HG03378 (cell line): Measurements from ENCODE around the gene GIPC1.

Experiments used
- ATAC-seq: cut with Tn5 transposase; IDR thresholded peaks from one replicate; pipeline ENCODE4 v1.9.1; 2021; ENCODE audit warnings: mild to moderate bottlenecking, moderate library complexity; ENCODE audit not compliant: unreplicated experiment

GIPC1 gene

DNA sequence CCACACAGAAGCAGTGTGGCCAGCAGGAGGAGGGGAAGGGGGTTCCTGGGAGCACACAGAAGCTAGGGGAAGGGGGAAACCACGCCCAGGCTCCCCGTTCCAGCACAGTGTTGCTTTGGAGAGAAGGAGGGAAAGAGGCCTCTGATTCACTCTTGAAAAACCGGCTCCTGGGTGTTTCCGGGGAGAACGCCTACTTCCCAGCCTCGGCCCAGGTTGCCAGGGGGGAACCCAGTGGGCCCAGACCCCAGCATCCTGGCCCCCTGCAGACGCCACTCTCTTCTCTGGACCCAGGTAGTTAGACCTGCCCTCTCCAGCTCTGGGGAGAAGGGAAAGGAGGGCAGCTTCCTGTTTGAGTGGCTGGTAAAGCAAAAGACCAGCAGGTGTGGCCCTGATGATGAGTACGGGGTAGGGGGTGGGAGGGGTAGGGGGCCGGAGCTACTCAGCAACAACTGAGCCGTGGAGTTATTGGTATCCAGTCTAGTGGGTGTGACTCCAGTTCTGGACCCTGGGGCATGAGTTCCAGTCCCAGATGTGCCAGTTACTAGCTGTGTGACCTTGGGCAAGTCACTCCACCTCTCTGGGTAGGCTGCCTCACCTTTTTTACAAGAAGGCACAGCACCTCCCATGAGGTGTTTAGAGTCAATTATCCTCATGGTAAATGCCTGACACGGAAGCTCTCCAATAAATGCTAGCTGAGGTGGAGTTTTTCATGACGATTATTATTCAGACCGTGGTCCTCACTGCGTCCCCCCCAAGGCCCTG, 836 bp downstream of the GIPC1 start:
- no peak for ATAC-seq

DNA sequence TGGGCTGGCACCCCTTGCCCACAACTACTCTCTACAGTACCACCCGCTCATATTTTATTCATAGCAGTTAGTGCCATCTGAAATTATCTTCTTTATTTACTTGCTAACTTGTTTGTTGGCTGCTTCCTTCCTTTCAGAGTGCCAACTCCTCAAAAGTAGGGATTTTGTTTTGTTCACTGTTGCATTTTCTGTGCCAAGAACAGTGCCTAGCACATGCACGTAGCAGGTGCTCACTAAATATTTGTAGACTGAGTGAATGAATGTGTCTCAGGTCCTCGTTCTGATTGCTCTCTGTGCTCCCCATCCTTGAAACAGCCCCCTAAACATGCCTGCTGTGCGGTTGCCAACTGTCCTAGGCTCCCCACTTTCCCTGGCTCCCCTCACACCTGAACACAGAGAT, 1.5 kb downstream of the GIPC1 start:
- no peak for ATAC-seq

DNA sequence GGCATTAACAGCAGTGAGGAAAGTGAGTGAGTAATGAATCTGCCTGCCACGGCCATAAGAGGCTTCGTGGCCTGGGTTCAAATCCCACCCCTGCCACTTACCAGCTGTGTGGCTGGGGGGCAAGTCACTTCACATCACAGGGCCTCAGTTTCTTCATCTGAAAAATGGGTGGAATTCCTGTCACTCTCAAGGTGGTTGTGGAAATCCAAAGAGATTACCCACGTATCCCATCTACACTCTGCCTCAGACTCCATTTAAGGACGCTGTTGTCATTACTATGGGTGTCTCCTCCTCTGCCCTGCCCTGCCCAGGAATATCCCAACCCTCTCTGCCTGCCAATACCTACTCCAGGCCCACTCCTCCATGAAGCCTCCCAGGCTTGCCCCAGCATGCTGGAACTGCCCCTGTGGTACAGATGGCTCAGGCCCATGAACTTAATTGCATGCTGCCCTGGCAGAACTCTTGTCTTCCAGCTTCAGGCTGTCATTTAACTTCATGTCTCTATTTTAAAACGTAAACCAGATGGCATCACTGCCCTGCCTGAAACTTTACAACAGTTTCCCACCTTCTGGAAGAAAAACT, 3.1 kb downstream of the GIPC1 start:
- no peak for ATAC-seq

DNA sequence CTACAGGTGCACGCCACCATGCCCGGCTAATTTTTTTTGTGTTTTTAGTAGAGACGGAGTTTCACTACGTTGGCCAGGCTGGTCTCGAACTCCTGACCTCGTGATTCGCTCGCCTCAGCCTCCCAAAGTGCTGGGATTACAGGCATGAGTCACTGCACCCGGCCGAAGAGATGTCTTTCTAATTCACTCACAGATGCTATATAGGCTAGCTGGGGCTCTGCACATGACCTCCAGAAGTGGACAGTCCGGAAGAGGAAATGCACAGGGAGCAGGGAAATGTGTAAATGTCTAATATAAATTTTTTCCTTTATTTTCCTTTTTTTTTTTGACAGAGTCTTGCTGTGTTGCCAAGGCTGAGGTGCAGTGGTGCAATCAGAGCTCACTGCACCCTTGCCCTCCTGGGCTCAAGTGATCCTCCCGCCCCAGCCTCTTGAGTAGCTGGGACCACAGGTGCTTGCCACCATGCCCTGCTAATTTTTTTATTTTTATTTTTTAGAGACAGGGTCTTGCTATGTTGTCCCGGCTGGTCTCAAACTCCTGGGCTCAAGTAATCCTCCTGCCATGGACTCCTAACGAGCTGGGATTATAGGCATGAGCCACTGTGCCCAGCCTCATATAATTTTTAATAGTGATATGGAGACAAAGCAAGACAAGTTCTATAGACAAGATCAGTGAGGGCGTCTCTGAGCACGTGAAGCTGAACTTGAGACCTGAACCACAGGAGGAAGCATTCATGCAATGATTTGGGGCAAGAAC, 8.4 kb downstream of the GIPC1 start:
- no peak for ATAC-seq

DNA sequence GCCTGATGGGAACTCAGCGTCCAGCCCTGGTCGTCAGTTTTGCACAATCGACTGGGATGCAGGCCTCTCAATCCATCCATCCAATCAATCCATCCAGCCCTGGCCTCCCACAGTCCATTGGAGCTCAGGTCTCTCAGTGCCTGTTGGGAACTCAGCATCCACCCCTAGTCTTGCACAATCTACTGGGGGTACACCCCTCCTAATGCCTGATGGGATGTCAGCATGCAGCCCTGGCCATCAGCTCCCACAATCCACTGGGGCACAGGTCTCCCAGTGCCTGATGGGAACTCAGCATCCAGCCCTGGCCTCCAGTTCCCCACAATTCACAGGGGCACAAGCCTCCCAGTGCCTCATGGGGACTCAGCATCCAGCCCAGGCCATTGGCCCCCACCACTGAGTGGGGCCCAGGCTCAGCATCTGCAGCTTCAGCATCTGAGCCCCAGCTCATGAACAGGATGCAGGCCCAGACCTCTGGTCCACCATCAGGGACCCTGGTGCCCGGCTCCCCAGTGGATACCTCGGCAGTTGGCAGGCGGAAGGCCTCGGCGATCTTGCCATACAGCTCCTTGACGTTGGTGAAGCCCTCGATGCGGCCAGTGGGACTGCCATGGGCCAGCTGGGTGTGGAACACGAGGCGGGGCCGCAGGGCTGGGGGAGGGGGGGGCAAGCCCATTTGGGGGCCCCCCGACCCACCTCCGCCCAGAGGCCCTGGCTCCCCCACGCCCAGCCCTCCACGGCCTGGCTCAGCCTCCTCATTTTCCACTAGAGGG, 13.6 kb downstream of the GIPC1 start:
- ATAC-seq = no peak

DNA sequence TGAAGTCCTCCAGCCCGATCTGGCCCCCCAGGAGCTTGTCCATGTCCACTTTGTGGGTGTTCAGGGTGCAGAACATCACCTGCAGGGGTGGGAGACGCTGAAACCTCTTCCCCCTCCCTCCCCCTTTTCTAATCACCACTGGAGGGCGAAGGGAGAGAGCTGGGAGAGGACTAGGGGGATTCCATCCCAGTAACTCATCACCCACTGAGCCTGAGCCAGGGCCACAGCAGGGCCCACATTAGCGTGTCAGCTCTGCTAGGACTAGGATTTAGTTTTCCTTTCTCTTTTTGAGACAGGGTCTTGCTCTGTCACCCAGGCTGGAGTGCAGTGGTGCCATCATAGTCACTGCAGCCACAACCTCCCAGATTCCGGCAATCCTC, 15.2 kb downstream of the GIPC1 start:
- no peak for ATAC-seq

DNA sequence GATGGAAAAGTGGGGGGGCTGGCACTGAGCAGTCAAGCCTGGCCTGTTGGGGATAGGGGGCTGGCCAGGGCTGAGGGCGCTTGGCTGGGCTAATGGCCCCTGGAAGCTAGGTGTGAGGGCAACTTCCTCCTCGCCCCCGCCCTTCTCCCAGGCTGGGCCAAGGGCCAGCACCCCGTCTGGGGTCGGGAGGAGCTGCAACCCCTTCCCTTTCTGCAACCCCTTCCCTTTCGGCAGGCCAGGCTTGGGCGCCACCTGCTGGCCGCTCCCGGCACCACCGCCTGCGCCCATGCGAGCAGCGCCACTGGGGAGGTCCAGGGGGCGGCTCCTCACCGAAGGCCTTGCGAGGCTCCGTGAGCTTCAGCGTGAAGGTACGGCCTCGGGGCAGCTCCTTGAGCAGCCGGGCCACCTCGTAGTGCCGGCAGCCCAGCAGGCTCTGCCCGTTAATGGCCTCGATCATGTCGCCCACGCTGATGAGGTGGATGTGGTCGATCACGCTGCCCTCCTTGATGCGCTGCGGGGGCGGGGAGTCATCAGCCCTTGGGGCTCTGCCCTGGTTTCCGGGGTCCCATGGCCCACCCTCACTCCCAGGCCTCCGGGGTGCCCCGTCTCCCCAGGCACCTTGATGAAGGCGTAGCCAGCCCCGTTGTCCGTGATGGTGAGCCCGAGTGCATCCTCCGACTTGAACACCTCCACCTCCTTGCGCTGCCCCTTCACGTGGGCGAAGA, 15.8 kb downstream of the GIPC1 start:
- ATAC-seq = no peak

DNA sequence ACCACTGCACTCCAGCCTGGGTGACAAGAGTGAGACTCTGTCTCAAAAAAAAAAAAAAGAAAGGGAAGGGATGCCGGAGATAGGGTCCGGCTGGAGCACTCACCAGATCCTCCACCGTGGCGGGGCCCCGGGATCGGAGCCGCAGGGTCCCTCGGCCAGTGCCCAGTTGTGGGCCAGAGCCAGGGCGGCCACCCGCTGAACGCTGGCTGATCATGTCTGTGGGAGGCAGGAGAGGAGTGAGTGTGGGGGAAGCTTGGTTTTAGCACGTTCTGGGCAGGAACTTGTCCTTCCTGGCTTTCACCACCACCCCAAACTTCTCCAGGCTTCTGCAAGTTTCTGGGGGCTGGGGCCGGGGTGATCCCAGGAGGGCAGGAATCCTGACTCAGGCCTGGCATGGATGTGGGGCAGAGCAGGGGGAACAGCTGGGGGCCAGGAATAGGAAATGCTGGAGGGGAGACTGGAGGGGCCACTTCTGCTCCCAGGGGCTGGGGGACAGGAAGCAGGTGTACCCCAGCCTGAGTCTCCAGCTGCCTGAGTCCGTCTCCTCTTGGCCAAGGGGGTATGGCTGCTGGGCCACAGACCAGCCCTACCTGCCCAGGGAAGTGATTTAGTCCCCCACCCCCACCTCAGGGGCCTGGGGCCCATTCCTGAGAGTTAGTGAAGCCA, 16.5 kb downstream of the GIPC1 start:
- no peak for ATAC-seq

DNA sequence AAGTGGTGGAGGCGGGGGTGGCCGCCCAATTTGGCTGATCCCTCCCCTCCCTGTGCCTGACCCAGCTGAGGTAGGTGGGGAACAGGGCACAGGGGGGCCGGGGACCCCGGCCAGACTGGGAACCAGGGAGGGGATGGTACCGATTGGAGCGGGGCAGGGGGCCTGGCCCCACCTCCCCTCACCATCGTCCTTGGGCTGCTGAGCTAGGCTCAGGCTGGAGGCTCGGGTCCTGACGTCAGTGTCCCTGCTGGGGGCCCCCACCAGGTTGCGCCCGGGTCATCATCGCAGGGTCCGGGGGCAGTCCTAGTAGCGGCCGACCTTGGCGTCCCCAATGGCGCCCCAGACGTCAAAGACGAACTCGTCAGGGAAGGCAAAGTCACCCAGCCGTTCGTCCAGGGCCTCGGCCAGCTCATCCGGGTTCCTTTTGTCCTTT, 17.8 kb downstream of the GIPC1 start:
- no peak for ATAC-seq

DNA sequence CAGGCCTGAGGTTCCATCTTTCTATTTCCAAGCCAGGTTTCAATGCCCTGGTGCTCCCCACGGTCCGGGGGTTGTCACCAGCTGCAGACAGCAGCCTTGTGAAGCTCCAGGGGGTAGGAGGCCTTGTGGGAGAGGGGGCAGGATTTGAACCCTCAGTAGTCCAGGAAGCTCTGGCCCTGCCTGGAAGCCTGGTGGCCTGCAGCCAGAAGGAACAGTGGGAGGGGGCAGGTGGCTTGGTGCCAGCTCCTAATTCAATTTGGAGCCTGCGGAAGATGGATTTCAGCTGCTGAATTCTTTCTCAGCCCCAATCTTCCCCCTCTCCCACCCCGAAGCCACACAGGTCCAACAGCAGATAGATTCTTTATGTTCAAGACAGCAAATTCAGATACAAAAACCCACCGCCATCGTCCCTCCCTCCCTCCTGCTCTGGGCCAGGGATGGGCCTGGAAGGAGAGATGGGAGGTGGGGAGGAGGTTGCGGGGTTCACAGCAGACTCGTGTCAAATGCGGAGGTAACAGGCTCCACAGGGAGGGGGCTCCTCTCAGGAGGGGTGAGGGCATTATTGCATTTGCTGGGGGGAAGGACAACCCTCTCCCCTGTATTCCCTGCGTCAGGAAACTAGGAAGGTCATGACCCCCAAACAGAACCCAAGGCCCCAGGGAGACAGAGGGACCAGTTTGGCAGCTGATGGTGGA, 18.4 kb downstream of the GIPC1 start:
- ATAC-seq = no peak

DNA sequence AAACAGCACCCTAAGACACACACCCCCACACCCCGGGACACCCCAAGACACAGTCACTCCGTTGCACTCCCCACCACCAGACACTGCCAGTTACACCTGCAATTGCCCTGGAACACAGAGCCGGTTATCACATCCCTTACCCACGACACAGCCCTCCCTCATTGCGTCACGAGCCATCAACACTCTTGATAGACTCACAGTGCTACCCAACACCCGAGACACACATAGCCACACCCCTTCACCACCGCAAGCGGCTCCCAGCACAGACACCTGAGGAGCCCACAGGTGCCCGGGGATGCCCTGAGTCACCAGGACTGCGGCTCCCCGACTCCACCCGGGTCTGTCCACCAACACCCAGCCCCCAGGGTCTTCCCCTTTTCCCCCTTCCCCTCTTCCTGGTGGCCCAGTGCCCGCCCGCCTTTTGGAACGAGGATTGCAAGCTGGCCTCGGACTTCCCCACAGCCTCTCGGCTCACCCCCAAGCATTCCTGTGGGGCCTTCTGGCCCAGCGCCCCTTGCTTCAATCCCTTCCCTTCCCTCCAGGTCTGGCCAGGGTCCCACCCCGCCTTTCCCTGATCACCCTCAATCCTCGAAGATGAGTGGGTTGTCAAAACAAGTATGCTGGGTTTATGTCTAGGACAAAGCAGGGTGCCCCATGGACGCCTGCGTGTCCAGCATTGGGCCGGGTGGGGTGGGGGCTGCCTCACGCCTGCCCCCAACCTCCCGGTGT, 19.1 kb downstream of the GIPC1 start:
- ATAC-seq = no peak

DNA sequence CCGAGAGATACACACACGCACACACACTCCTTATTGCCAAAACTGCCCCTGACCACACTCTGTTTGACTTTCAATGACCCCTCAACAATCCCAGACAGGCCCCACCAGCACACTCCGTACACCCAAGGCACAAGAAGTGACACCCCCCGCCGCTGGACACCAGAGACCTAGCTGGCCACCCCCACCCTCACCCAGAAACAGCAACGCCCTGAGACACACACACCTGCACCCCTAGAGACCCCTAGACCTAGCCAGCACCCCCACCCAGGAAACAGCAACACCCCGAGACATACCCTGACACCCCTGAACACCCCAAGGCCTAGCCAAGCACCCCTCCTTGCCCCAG, 19.6 kb downstream of the GIPC1 start:
- ATAC-seq = no peak

DNA sequence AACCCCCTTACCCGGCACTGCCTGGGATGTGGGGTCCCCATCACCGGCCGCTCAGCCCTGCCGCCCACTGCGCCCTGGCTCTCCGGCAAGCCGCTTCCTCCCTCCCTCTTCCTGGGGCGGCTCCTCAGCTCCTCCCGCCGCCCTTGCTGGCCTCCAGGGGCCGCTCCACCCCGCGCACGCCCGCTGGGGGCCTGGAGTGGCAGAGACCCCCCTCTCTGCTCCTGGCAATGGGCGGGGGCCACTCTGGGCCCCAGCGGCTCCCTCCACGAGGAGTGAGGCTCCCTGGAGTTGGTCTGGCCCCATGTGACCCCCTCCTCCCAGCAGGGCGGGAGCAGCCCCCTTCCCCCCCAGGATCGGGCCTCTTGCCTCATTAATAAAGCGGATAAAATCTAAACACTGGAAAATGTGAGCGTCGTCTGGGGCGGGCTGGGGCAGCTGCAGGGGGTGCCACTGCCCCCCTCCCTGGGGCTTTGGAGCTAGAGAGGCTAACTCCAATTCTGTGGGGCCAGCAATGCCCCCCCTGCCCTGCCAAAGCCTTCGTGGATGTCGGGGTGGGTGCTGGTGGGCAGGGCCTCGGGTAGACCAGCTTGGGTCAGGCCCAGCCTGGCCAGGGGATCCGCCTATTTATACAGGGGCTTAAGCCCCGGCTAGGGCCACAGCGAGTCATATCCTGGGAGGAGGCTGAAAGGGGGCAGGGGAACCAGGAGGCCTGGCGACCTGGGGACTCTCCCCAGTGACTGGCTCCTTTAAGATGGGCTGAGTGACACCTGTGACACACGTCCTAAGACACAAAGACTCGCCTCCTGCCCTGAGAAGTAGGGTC, 20.5 kb downstream of the GIPC1 start, which contains the start of gene PTGER1:
Gene PTGER1 (minus strand): TSS at position 104 of the 823 bp plus-strand sequence. CDS start 1,034 bp downstream, outside the sequence.
- ATAC-seq = no peak

DNA sequence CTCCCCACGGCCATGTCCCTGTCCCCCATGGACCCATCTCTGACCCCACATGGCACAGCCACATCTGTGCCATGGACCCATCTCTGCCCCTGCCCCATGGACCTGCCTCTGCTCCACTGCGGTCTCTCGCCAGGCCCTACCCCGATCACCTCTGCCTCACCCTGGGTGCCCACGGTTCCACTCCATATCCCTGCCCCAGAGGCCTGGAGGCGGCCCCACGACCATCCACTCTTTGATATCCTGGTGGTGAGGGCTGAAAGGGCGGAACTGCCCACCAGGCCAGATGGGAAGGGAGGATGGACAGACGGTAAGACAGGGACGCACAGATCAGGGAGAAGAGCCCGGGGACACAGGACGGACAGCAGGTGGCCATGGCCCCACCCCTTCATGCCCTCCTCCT, 21.1 kb downstream of the GIPC1 start:
- no peak for ATAC-seq

DNA sequence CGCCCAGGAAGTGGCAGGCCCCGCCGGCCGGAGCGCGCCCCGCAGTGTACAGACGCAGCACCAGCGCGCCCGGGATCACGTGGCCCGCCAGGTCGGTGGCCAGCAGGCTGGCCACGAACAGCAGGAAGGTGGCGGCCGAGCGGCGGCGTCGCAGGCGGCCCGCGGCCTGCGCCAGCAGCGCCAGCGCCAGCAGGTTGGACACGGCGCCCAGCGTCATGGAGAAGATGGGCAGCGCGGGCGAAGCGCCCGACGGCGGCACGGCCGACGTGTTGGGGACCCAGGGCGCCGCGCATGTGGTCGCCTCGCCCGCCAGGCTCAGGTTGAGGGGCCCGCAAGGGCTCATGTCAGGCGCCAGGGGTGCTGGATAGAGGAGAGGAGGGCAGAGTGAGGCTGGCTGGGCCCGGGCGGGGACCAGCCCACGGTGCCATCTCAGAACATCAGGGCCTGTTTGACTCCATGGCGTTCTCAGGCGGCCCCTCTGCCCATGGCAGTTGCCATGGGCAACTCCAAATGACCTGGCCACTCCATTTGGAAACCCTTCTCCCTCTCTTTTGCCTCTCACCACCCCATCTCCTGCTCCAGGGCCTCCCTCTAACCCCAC, 21.8 kb downstream of the GIPC1 start:
- ATAC-seq = no peak

DNA sequence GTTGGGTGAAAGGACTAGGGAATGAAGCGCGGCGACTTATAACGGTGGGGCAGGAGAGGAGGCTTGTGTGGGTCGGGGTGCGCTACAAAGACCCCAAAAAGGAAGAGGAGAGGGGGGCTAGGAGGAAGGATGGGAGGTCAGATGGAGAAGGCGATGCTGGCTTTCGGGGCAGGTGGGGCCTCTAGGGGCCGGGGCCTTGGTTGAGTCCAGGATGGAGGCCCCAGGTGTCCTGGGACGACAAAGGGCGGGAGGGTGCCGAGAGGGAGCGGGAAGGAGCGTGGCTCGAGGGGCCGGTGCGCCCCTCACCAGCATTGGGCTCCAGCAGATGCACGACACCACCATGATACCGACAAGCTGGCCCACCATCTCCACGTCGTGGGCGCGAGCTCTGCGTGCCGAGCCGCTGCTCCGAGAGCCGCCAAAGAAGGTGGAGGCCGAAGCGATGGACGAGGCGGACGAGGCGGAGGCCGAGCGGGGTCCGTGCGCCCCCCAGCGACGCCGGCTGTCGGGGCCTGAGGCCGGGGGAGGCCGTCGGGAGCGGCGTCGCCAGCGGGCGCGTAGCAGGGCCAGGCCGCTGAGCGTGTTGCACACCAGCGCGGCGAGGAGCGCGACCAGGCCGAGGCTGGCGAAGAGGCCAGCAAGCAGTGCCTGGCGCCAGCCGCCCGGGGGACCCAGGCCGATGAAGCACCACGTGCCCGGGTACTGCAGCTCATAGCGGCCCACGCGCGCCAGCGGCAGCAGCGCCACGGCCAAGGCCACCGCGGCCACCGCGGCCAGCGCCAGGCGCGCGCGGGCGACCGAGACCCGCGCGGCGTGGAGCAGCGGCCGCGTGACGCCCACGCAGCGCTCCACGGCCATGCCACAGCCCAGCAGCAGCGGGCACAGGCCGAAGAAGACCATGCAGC, 22.6 kb downstream of the GIPC1 start:
- ATAC-seq = no peak
